ENCODE results near the gene SLC41A2.
"Not testable (repeated sequence)": the region's sequence is repeated elsewhere in the genome, so short reads cannot be mapped to it uniquely, and the experiment has no call there.

GRCh38 chr12:104948716-104949115, 9.4 kb downstream of the SLC41A2 start:
- not testable (repeated sequence) for TF ChIP-seq EZH2phosphoT487 (IDR thresholded peaks at IDR 0.05; ENCODE audit: low read depth); CTCF (IDR thresholded peaks at IDR 0.05; ENCODE audit: low read depth, low read length)

Data from OCI-LY3 (cell line).